NB4 (cell line): ENCODE data around the gene OR2T2.
"Not testable (repeated sequence)": the region's sequence is repeated elsewhere in the genome, so short reads cannot be mapped to it uniquely, and the experiment has no call there.

ENCODE experiments used
- CTCF ChIP-seq: IDR thresholded peaks from one replicate; pipeline ENCODE4 v1.5.1; 2012; ENCODE audit warnings: low read depth, low read length
- POLR2A ChIP-seq: IDR thresholded peaks from 2 replicates; pipeline ENCODE4 v1.6.1; 2011; ENCODE audit warnings: mild to moderate bottlenecking; ENCODE audit not compliant: insufficient read length; ENCODE audit errors: extremely low read depth

GRCh38 chr1:248500305-248501035 is 55.0 kb downstream of the OR2T2 start:
- not testable (repeated sequence) for TF ChIP-seq CTCF, POLR2A
